Transverse colon (tissue), 4 donors: ENCODE measurements around the gene TUBA3E. TPM values are rescaled to one million over a fixed set of nuclear protein-coding genes. Genes with fewer than 3 reads are reported as not detected.

Experiments
- DNase-seq: peaks from one replicate; pipeline ENCODE4 v3.0.0-alpha.2; 2019
- H3K27ac ChIP-seq, 4 donors: fragments of 200-600 bp; sonication (generic); 2 replicates each; pipeline ENCODE4 v1.5.1; 2016 to 2018; ENCODE audit warnings: inconsistent platforms in 4 of 4
- H3K27me3 ChIP-seq: fragments of 200-600 bp; sonication (generic); 2 replicates; pipeline ENCODE4 v1.5.1; 2017; ENCODE audit warnings: inconsistent platforms
- H3K36me3 ChIP-seq, 4 donors: fragments of 200-600 bp; sonication (generic); 2 replicates each; pipeline ENCODE4 v1.5.1; 2017 to 2019; ENCODE audit warnings: inconsistent platforms in 4 of 4
- H3K4me1 ChIP-seq, 4 donors: fragments of 200-600 bp; sonication (generic); 2 replicates each; pipeline ENCODE4 v1.5.1; 2017 to 2020; ENCODE audit warnings: inconsistent platforms in 4 of 4
- H3K4me3 ChIP-seq, 4 donors: fragments of 200-600 bp; sonication (generic); 1 replicate in 1 of 4; 2 replicates in 3 of 4; pipeline versions ENCODE4 v1.5.1 to v1.6.1; 2017 to 2019; ENCODE audit warnings: inconsistent platforms in 4 of 4
- H3K9me3 ChIP-seq, 2 donors: fragments of 200-600 bp; sonication (generic); 2 replicates each; pipeline ENCODE4 v1.5.1; 2017 to 2019; ENCODE audit warnings: inconsistent platforms in 2 of 2
- CTCF ChIP-seq, 5 experiments: fragments of 200-600 bp in 3 of 5; fragments of 450-650 bp in 2 of 5; sonication (generic) in 3 of 5; IDR thresholded peaks; 1 replicate in 2 of 5; 2 replicates in 3 of 5; pipeline ENCODE4 v1.5.1; 2016 to 2017; ENCODE audit warnings: antibody characterized with exemption in 5 of 5, inconsistent platforms in 3 of 5, mild to moderate bottlenecking in 2 of 5, moderate library complexity in 1 of 5
- EP300 ChIP-seq: sonication (generic); formaldehyde crosslinking; IDR thresholded peaks from one replicate; pipeline ENCODE4 v1.6.1; 2017; ENCODE audit warnings: antibody characterized with exemption, low read depth
- POLR2A ChIP-seq: fragments of 450-650 bp; IDR thresholded peaks from one replicate; pipeline ENCODE4 v1.6.1; 2016; ENCODE audit warnings: antibody characterized with exemption, mild to moderate bottlenecking, moderate library complexity
- POLR2AphosphoS5 ChIP-seq, 3 donors: sonication (generic); formaldehyde crosslinking; IDR thresholded peaks; one replicate each; pipeline ENCODE4 v1.6.1; 2016; ENCODE audit warnings: antibody characterized with exemption in 3 of 3
- WGBS, 2 donors: methylation state at CpG; one replicate each; pipeline ENCODE4 v1.1.5; 2018; ENCODE audit warnings: low coverage in 1 of 2; 5-methylcytosine and 5-hydroxymethylcytosine counted together
- in situ Hi-C, 4 donors: fragments of 200-750 bp; cut with MboI; loops; one replicate each; pipeline versions ENCODE4 v1.15.0 to v1.15.1; 2017; ENCODE audit warnings: low sequenced_read_pairs in 3 of 4, low pct_ligation_motif_present in 1 of 4, low pct_unique_long_range_greater_than_20kb in 1 of 4
- intact Hi-C: fragments of 100-400 bp; cut with DNase I; formaldehyde crosslinking; loops from one replicate; pipeline ENCODE4 v1.15.1; 2023; ENCODE audit warnings: low total_unique reads
- total RNA-seq, 4 donors: library from RNA; depleted of rRNA; stranded (reverse); fragments of >200 nt; gene quantifications; one replicate each; pipeline ENCODE4 v1.1.0, GENCODE V29; 2016

The TUBA3E gene
- total RNA-seq, 4 donors from 2014 or later = 0.27 TPM; not detected in 3

GRCh38 chr2:130187268-130187667, 11.0 kb downstream of the TUBA3E start:
- intact Hi-C loops (loop anchor here (10.0 kb wide), 1 partner anchor 148 kb away; no protein-coding TSS in a partner anchor), in situ Hi-C loops (loop anchor here in 2 of 4 donors (5.0 to 10.0 kb wide), 2 partner anchors 148 to 1300 kb away; no protein-coding TSS in a partner anchor)
- Histone ChIP-seq H3K9me3 (no peaks in the 10 kb centered on the region), H3K27me3 (no peaks in the 10 kb centered on the region), H3K27ac (no peak overlapping the region), H3K4me3 (no peak overlapping the region), H3K36me3 (no peaks in the 10 kb centered on the region), H3K4me1 (peaks cover 8 to 12% (median 12%) of the 10 kb centered on the region in 4 donors)
- WGBS, 2 donors = 80% methylated on average over 8 of the region's 8 CpGs; no CpG with 5 or more reads in 1 of the 2 donors
- no peak for DNase-seq
- TF ChIP-seq POLR2A = no peak
- TF ChIP-seq POLR2AphosphoS5 (IDR thresholded peaks at IDR 0.05) = no peak
- TF ChIP-seq EP300 = no peak
- TF ChIP-seq CTCF (IDR thresholded peaks at IDR 0.05) = no peak

GRCh38 chr2:130186391-130186790, 11.8 kb downstream of the TUBA3E start:
- intact Hi-C loops (loop anchor here (10.0 kb wide), 1 partner anchor 148 kb away; no protein-coding TSS in a partner anchor), in situ Hi-C loops (loop anchor here in 2 of 4 donors (5.0 to 10.0 kb wide), 2 partner anchors 148 to 1301 kb away; no protein-coding TSS in a partner anchor)
- Histone ChIP-seq H3K27me3 (no peaks in the 10 kb centered on the region), H3K27ac (no peak overlapping the region), H3K4me3 (no peak overlapping the region), H3K9me3 (no peaks in the 10 kb centered on the region), H3K36me3 (no peaks in the 10 kb centered on the region), H3K4me1 (peaks cover 8 to 12% (median 12%) of the 10 kb centered on the region in 4 donors)
- DNase-seq = no peak
- 83% methylated on average over 5 of the region's 5 CpGs; no CpG with 5 or more reads in 1 of the 2 donors for WGBS, 2 donors
- no peak for TF ChIP-seq POLR2AphosphoS5 (IDR thresholded peaks at IDR 0.05)
- no peak for TF ChIP-seq CTCF (IDR thresholded peaks at IDR 0.05)
- TF ChIP-seq EP300 = no peak
- no peak for TF ChIP-seq POLR2A

- no peak for DNase-seq
- in situ Hi-C loops = loop anchor here in 2 of 4 donors (5.0 to 10.0 kb wide), 2 partner anchors 149 to 1301 kb away; no protein-coding TSS in a partner anchor
Observed at GRCh38 chr2:130185896-130186295, 12.3 kb downstream of the TUBA3E start.

GRCh38 chr2:130185436-130185835, 12.8 kb downstream of the TUBA3E start:
- H3K27ac ChIP-seq = no peak overlapping the region
- no peak for DNase-seq
- H3K4me1 ChIP-seq = peaks cover 12 to 18% (median 17%) of the 10 kb centered on the region in 4 donors
- no peaks in the 10 kb centered on the region for H3K36me3 ChIP-seq
- intact Hi-C loops (loop anchor here (10.0 kb wide), 1 partner anchor 149 kb away; no protein-coding TSS in a partner anchor), in situ Hi-C loops (loop anchor here in 2 of 4 donors (5.0 to 10.0 kb wide), 2 partner anchors 149 to 1302 kb away; no protein-coding TSS in a partner anchor)
- TF ChIP-seq EP300 (no peak), POLR2AphosphoS5 (IDR thresholded peaks at IDR 0.05) (no peak), POLR2A (no peak), CTCF (IDR thresholded peaks at IDR 0.05) (no peak)
- no peaks in the 10 kb centered on the region for H3K9me3 ChIP-seq
- no peaks in the 10 kb centered on the region for H3K27me3 ChIP-seq
- WGBS, 2 donors = 87% methylated on average over 10 of the region's 10 CpGs; no CpG with 5 or more reads in 1 of the 2 donors
- H3K4me3 ChIP-seq = no peak overlapping the region

More at GRCh38 chr2:130185896-130186295, 12.3 kb downstream of the TUBA3E start:
- TF ChIP-seq CTCF (IDR thresholded peaks at IDR 0.05) = no peak
- no peak for TF ChIP-seq EP300
- Histone ChIP-seq H3K4me1 (peaks cover 8 to 14% (median 13%) of the 10 kb centered on the region in 4 donors), H3K4me3 (no peak overlapping the region), H3K27ac (no peak overlapping the region), H3K27me3 (no peaks in the 10 kb centered on the region), H3K36me3 (no peaks in the 10 kb centered on the region), H3K9me3 (no peaks in the 10 kb centered on the region)
- intact Hi-C loops = loop anchor here (10.0 kb wide), 1 partner anchor 149 kb away; no protein-coding TSS in a partner anchor
- WGBS, 2 donors = 80% methylated on average over 4 of the region's 4 CpGs; no CpG with 5 or more reads in 1 of the 2 donors
